Activated CD4-positive, CD25-positive, alpha-beta regulatory T cell treated with anti-CD3 and anti-CD28 coated beads, Interleukin-2, amount 50 U/mL, for 16 hours (primary cell): ENCODE measurements around the gene TMEM171.

ENCODE experiments used
- DNase-seq: peaks from one replicate; pipeline ENCODE4 v3.0.0-alpha.2; 2020; ENCODE audit warnings: low read depth, low spot score

The TMEM171 gene

DNA sequence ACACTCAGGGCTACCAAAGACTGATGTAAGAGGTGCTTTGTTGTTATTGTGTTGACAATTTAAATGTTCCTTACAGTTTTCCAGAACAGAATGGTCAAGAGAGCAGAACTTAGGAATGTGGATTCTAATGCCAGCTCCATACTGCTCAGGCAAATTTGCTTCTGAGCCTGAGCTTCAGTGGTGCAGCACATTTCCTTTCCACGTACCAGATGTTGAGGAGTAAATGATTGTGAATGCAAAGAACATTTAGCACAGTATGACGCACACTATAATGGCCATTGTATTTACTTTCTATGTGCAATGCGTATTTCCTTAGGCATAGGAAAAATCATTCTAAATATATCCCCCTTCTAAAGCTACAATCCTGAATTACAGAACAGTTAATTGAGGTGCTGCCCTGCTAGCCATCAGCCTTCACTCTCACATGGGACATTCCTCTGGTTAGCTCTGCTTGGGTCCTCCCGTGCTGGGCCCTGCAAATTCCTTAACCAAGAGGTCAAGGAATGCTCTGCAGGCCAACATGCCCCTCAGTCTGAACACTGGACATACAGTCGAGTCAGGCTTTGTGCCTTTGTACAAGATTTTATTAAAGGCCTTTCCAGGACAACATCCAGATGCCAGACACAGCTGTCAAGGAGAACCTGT, 31.5 kb downstream of the TMEM171 start:
- no peak for DNase-seq

DNA sequence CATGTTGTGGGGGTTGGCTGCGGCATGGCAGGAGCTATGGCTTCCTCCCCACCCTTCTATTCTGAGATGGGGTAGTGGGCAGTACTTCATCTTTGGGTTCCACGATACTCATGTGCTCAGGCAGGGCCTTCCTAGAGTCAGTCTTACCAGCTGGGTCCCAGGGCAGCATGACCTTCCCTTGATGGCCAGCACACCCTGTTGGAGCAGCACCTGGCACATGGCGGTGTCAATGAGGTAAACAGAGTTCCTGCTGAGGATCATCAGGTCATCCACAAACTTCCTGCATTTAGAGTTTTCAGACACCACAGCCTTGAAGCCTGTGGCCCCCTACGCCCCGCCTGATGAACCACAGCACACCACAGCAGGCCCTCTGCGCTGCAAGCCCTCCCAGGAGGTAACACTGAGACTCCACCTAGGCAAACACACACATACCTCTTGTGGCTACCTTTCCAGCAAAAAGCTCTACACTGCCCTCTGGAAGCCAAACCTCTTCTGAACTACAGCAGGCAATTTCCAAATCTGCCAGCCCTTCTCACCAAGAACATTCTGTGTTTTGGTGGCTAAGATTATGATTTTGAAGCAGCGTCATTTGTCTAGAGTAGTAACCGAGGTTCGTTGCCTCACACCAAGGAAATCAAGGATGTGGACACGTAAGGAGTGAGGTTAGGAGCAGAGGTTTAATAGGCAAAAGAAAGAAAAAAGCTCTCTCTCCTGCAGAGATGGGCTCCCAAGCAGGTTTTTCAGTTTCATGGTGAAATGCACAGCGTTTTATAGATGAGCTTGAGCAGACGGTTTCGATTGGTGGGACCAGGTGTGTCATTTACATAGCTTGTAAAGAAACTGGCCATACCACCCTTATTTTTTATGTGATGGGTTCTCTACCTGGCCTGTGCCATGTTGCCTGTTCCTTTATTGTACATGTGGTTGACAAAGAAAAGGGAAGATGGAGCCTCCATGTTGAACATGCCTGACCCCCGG, 32.3 kb downstream of the TMEM171 start:
- DNase-seq, result no peak

DNA sequence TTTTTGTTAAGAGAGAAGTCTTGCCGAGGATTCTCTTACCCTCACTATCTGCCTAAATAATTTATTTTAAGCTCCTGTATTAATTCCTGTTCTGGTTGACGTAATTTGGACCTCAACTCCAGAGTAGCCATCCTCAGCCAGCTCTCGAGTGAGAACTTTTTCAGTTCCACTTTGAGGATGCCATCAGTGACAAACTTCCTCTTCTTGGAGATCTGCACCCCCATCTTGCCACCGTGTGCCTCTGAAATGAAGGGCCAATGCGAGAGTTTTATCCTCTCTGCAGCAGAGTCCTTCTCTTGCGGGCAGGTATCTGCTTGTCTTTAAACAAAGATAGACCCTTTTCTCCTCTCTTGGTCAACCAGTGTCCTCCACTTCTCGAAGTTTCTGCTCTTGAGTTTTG, 33.1 kb downstream of the TMEM171 start:
- no peak for DNase-seq

DNA sequence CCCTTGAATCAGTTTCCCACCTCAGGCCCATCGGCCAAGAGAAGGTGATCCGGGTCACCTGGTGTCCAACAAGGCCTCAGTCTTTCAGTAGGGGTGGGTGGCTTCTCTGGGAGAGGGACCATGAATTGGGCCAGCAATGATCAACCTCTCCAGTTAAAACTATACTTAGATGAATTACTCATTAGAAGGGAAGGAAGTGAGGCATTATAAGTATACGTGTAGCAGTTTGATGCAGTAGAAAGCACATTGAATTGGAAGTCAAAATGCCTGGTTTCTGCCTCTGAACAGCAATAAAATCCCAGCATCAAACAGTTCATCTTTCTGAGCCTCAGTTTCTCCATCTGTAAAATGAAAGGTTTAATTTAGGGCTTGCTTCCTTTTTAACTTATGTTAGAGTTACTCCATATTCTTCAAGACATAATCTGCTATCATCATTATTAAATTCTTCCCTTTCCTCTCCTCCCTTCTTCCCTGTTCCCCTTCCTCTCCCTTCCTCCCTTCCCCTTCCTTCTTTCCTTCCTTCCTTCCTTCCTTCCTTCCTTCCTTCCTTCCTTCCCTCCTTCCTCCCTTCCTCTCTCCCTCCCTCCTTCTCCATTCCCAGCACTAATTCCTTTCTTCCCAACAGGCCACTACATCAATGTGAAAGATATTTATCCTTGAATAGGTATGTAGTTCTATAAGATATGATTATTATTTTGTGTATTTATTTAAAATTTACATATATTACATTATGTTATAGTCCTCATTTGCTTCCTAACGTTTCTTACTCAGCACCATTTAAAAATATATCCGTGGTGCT, 34.0 kb downstream of the TMEM171 start:
- no peak for DNase-seq

DNA sequence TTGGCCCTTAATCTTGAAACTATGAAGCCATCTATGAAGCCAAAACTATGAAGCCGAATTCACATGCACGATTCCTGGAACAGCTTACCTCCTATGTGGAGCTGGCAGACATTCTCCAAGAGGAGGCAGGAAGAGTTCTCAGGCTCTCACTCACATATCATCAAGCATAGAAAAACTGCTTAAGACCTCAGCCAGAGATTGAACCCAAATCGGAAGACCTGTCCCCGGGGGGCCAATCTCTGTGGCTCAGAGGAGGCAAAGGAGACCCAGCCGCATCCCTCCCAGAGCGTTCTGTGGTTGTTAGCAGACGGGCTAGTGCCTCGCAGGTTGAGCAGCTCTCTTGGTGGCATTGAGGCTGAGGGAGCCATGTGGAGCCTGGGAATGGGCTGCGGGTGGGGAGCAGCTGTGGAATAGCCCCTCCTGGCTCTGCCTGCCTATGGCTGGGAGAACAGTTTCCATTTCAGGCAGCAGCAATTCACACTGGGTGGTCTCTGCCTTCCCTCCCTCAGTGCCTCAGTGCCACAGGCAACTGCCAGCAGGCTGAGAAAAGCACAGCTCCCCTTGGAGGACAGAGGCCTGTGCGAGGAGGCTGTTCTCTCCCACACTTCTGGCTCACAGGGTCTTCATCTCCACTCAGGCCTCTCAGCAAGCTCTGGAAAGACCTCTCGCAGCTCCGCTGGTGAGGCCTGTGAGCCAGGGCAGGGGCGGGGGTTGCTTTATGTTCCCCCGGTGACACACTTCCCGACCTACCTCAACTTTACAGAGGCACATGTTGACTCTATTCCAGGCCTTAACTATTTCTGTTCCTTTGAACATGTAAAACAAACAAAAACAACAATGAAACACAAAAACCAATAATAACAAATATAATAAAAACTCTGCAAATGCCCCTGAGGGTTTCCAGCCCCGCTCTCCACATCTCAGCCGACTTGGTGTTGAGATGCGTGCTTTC, 35.2 kb downstream of the TMEM171 start:
- DNase-seq, result no peak

DNA sequence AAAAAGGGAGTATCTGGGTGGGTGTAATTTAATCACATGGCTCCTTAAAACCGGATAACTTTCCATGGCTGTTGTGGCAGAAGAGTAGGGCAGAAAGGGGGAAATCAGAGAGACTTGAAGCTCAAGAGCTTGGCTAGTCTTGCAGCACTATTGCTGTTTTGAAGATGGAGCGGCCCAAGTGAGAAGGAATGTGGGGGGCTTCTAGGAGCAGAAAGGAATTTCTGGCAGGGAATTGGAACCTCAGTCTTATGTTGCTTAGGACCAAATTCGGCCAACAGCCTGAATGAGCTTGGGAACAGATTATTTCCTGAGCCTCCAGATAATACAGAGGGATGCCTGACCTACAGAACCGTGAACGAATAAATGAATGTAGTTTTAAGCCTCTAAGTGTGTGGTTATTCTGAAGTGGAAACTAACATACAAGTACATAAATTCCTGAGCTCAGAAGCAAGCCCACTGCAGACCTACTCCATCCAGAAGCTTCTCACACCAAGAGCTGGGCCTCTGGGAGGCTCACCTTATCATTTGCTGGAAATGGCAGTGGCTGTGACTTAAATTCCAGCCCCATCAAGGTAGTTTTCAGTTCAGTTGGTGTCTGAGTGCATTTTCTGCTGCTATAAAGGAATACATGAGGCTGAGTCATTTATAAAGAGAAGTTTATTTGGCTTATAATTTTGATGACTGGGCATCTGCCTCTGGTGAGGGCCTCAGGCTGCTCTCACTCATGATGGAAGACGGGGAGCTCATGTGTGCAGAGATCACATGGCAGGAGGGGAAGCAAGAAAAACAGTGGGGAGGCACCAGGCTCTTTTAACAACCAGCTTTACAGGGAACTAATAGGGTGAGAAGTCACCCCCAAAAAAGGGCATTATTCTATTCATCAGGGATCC, 37.3 kb downstream of the TMEM171 start:
- no peak for DNase-seq

DNA sequence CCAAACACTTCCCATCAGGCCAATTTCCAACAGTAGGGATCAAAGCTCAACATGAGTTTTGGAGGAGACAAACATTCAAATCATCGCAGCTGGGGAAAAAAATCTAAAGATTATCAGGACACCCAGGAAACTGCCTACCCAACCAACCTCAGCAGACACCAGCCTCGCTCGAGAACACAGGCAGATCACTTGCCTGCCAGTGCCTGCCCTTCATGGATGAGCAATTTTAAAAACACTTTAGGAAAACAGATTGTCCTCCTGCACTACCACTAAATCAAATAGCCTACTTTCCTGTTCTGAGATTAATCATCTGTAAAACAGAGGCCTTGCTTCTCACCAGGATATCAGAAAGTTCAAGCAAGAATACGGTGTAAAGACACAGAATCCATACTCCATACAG, 37.9 kb downstream of the TMEM171 start:
- DNase-seq, result no peak

DNA sequence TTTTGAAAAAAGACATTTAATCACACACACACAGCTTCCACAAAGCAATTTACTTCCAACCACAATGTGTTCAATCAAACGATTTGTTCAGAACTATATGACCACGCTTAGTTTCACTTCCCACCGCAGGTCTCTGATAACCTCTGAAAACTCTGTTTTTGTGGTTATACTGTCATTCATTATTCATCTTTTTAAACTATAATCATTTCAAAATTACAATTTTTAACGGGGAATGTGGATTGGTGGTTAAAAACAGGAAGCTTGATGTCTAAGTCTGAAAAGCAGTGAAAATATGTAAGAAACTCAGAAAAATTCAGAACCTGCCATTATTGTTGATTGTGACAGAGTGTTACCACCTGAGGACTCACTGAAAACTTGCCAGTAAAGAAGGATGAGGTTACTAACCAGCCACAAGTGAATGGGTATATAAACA, 39.9 kb downstream of the TMEM171 start:
- peak; percentile 13 for DNase-seq

DNA sequence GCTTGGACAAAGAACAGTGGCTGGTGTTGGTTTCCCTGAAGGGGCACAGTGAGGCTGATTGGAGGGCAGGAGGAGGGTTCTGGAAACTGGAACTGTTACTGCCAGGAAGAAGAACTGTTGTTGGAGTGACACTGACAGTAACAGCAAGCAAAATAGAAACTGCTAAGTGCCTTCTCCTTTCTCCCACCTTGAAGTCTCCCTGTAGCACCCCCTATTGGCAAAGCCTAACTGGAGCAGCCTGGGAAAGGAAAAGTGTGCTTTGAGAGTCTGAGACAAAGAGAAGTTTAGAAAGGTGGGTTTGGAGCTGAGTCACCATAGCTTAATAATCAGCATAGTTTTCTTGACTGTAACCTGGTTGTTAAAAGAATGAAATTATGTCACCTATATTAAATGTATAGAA, 50.1 kb downstream of the TMEM171 start:
- DNase-seq, result no peak

DNA sequence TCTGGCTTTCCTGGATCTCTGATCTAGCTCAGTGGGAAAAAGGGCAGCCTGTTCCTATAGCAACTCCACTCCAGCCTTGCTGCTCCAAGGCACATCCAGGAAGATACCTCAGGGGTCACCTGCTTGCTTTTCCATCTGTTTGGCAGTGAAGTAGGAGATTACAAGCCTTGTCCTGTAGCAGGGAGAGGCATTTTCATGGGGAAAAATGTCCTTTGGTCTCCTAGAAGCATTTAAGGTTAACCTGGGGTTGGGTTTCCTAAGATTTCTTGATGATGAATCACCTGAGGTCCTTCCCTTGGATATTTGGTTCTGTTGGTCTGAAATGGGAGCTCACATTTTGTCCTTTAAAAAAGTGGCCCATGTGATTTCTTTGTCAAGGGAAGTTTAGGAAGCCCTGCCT, 51.1 kb downstream of the TMEM171 start:
- no peak for DNase-seq

DNA sequence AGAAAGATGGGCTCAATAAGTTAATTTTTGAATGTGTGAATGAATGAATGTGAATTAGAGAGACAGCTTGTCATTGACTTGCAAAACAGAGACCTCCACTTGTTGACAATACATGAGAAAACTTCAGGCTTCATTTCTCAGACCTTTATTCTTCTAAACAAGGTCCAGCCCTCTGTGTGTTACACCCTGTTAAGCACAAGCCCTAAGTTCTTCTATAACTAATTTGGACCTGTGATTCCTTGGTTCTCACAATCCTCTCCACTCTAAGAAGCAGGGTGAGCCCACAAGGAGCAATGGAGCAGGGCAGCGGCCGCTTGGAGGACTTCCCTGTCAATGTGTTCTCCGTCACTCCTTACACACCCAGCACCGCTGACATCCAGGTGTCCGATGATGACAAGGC, 52.6 kb downstream of the TMEM171 start, which contains the start of gene TMEM174:
TMEM174 (plus strand) TSS at position 243 of the 400 bp plus-strand sequence; CDS start at position 294, 51 bp downstream.
- DNase-seq, result no peak

DNA sequence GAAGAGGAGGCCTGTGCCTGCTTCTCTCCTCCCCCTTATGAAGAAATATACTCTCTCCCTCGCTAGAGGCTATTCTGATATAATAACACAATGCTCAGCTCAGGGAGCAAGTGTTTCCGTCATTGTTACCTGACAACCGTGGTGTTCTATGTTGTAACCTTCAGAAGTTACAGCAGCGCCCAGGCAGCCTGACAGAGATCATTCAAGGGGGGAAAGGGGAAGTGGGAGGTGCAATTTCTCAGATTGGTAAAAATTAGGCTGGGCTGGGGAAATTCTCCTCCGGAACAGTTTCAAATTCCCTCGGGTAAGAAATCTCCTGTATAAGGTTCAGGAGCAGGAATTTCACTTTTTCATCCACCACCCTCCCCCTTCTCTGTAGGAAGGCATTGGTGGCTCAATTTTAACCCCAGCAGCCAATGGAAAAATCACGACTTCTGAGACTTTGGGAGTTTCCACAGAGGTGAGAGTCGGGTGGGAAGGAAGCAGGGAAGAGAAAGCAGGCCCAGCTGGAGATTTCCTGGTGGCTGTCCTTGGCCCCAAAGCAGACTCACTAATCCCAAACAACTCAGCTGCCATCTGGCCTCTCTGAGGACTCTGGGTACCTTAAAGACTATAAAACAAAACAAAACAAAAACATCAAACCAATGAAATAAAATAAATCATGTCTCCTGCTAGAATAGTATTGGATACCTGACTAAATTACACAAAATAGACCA, 53.9 kb downstream of the TMEM171 start:
- no peak for DNase-seq

DNA sequence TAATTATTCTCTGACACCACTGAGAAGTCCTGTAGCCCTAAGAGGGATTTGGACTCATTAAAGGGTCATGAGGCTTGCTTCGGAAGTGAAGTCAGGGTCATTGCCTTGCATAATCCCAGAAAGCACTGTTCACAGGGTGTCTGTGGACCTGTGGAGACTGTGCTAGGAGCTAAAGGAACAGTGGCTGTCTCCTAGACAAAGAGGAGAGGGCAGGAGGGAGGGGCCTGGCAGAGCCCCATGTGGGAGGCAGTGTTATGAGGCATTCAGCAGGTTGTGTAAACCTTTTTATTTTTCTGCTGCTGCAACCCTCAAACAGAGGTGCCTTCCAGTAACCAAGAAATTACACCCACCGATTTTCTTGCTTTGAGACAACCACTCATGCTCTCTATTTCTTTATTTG, 55.9 kb downstream of the TMEM171 start:
- no peak for DNase-seq

DNA sequence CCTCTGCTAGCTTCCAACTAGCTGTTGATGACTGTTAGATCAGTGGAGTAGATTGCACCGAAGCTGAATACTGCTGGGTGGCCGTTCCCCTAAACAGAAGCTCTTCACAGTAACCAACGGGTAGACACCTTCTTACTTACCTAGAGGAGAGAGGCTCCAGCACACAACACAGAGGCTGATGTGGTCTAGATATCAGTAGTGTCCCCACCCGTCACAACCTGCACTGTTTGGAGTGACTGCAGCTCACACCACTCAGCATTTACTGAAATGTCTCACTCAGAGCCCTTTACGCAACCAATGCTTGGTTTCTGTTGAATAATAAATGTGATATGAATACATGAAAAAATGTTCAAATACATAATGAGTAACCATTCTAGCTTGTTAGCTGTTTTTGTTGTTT, 57.9 kb downstream of the TMEM171 start:
- no peak for DNase-seq

DNA sequence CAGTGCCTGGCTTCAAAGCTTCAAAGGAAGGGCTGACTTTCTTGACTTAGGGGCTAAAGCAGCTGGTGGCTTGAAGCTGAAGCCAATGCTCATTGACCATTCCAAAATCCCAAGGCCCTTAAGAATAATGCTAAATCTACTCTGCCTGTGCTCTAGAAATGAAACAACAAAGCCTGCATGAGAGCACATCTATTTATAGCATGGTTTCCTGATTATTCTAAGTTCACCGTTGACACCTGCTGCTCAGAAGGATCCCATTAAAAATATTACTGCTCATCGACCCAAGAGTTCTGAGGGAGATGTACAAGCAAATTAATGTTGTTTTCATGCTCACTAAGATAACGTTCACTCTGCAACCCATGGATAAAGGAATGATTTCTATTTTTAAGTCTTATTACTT, 59.4 kb downstream of the TMEM171 start:
- DNase-seq, result no peak

DNA sequence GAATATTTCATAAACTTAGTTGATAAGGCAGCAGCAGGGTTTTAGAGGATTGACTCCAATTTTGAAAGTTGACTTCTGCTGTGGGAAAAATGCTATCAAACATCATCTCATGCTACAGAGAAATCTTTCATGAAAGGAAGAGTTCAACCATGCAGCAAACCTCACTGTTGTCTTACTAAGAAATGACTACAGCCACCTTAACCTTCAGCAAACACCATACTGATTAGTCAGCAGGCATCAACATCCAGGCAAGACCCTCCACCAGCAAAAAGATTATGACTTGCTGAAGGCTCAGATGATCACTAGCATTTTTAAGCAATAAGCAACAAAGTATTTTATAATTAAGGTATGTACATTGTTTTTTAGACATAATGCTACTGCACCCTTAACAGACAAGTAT, 60.2 kb downstream of the TMEM171 start:
- no peak for DNase-seq
